BLaER1 (cell line): ENCODE data around the gene RAMP3.
A peak's percentile ranks its signal among the peaks of the same experiment; 100 is the strongest.
"Not testable (repeated sequence)": the region's sequence is repeated elsewhere in the genome, so short reads cannot be mapped to it uniquely, and the experiment has no call there.

ENCODE experiments used
- H3K27ac ChIP-seq: shearing (Covaris generic); formaldehyde crosslinking; 2 replicates; pipeline ENCODE4 v1.8.1; 2022
- H3K27me3 ChIP-seq: shearing (Covaris generic); formaldehyde crosslinking; 2 replicates; pipeline ENCODE4 v1.8.1; 2022
- H3K36me3 ChIP-seq: shearing (Covaris generic); formaldehyde crosslinking; 2 replicates; pipeline ENCODE4 v1.8.1; 2022
- H3K4me1 ChIP-seq: shearing (Covaris generic); formaldehyde crosslinking; 2 replicates; pipeline ENCODE4 v1.8.1; 2022
- H3K4me2 ChIP-seq: shearing (Covaris generic); formaldehyde crosslinking; 2 replicates; pipeline ENCODE4 v1.8.1; 2022
- H3K4me3 ChIP-seq: shearing (Covaris generic); formaldehyde crosslinking; 2 replicates; pipeline ENCODE4 v1.8.1; 2022
- H3K9ac ChIP-seq: shearing (Covaris generic); formaldehyde crosslinking; 2 replicates; pipeline ENCODE4 v1.8.1; 2022
- H3K9me3 ChIP-seq: shearing (Covaris generic); formaldehyde crosslinking; 2 replicates; pipeline ENCODE4 v1.8.1; 2022
- H4K20me1 ChIP-seq: shearing (Covaris generic); formaldehyde crosslinking; 2 replicates; pipeline ENCODE4 v1.8.1; 2022
- Cebpa-rat ChIP-seq: shearing (Covaris generic); IDR thresholded peaks from 2 replicates; pipeline ENCODE4 v1.8.1; 2022

Gene RAMP3

GRCh38 chr7:45203036-45203435 lies 45.4 kb downstream of the RAMP3 start:
- H3K4me2 ChIP-seq = no peak overlapping the region
- H4K20me1 ChIP-seq = no peaks in the 10 kb centered on the region

GRCh38 chr7:45203459-45203858 lies 45.9 kb downstream of the RAMP3 start:
- Histone ChIP-seq H3K27me3 (no peaks in the 10 kb centered on the region), H3K9ac (no peak overlapping the region), H3K9me3 (no peaks in the 10 kb centered on the region), H4K20me1 (no peaks in the 10 kb centered on the region), H3K4me1 (peaks cover 44% of the 10 kb centered on the region), H3K4me3 (no peak overlapping the region), H3K36me3 (no peaks in the 10 kb centered on the region), H3K4me2 (no peak overlapping the region), H3K27ac (no peak overlapping the region)
- no peak for TF ChIP-seq Cebpa-rat

More at GRCh38 chr7:45203036-45203435, 45.4 kb downstream of the RAMP3 start:
- Histone ChIP-seq H3K27ac (no peak overlapping the region), H3K36me3 (no peaks in the 10 kb centered on the region), H3K27me3 (no peaks in the 10 kb centered on the region), H3K4me1 (peaks cover 44% of the 10 kb centered on the region), H3K9me3 (no peaks in the 10 kb centered on the region), H3K4me3 (no peak overlapping the region), H3K9ac (no peak overlapping the region)
- no peak for TF ChIP-seq Cebpa-rat

GRCh38 chr7:45203936-45204445 lies 46.4 kb downstream of the RAMP3 start:
- Histone ChIP-seq H3K9me3 (no peaks in the 10 kb centered on the region), H4K20me1 (no peaks in the 10 kb centered on the region), H3K4me1 (peaks cover 44% of the 10 kb centered on the region), H3K27me3 (no peaks in the 10 kb centered on the region), H3K4me3 (no peak overlapping the region), H3K9ac (no peak overlapping the region), H3K27ac (no peak overlapping the region), H3K4me2 (peak overlapping the region; percentile 29), H3K36me3 (no peaks in the 10 kb centered on the region)
- no peak for TF ChIP-seq Cebpa-rat

GRCh38 chr7:45206266-45206665 lies 48.7 kb downstream of the RAMP3 start:
- H3K27ac ChIP-seq, H3K27me3 ChIP-seq, H3K9me3 ChIP-seq, H3K9ac ChIP-seq, H3K36me3 ChIP-seq, H4K20me1 ChIP-seq, H3K4me3 ChIP-seq, H3K4me2 ChIP-seq: not testable (repeated sequence)
- H3K4me1 ChIP-seq = peaks cover 27% of the 10 kb centered on the region

- H3K4me3 ChIP-seq, H3K36me3 ChIP-seq, H4K20me1 ChIP-seq, H3K27ac ChIP-seq, H3K4me1 ChIP-seq, H3K9ac ChIP-seq, H3K4me2 ChIP-seq, H3K27me3 ChIP-seq: not testable (repeated sequence)
- H3K9me3 ChIP-seq = peaks cover 16% of the 10 kb centered on the region
These were observed 52.3 kb downstream of the RAMP3 start for GRCh38 chr7:45209909-45210308.

GRCh38 chr7:45211066-45211465 lies 53.5 kb downstream of the RAMP3 start:
- Histone ChIP-seq H3K4me3 (no peak overlapping the region), H3K4me2 (no peak overlapping the region), H3K27ac (no peak overlapping the region), H3K9ac (no peak overlapping the region), H3K27me3 (no peaks in the 10 kb centered on the region), H3K4me1 (no peaks in the 10 kb centered on the region), H3K36me3 (no peaks in the 10 kb centered on the region), H4K20me1 (no peaks in the 10 kb centered on the region), H3K9me3 (peaks cover 16% of the 10 kb centered on the region)
- TF ChIP-seq Cebpa-rat = no peak

GRCh38 chr7:45211958-45212357 lies 54.4 kb downstream of the RAMP3 start:
- Histone ChIP-seq H4K20me1 (no peaks in the 10 kb centered on the region), H3K27ac (no peak overlapping the region), H3K36me3 (no peaks in the 10 kb centered on the region), H3K4me1 (no peaks in the 10 kb centered on the region), H3K4me2 (no peak overlapping the region), H3K9me3 (peaks cover 16% of the 10 kb centered on the region), H3K27me3 (no peaks in the 10 kb centered on the region), H3K9ac (no peak overlapping the region), H3K4me3 (no peak overlapping the region)
- TF ChIP-seq Cebpa-rat = no peak

- Histone ChIP-seq H3K9me3 (peaks cover 16% of the 10 kb centered on the region), H3K4me1 (no peaks in the 10 kb centered on the region), H4K20me1 (no peaks in the 10 kb centered on the region), H3K27me3 (no peaks in the 10 kb centered on the region), H3K4me2 (no peak overlapping the region), H3K9ac (no peak overlapping the region), H3K27ac (no peak overlapping the region), H3K36me3 (no peaks in the 10 kb centered on the region), H3K4me3 (no peak overlapping the region)
- TF ChIP-seq Cebpa-rat = no peak
These were observed 55.0 kb downstream of the RAMP3 start for GRCh38 chr7:45212606-45213005.

- no peak overlapping the region for H3K27ac ChIP-seq
- no peak overlapping the region for H3K9ac ChIP-seq
- H3K4me2 ChIP-seq = no peak overlapping the region
- no peak overlapping the region for H3K4me3 ChIP-seq
- no peak for TF ChIP-seq Cebpa-rat
- peaks cover 12% of the 10 kb centered on the region for H3K4me1 ChIP-seq
- peaks cover 16% of the 10 kb centered on the region for H3K9me3 ChIP-seq
- no peaks in the 10 kb centered on the region for H4K20me1 ChIP-seq
- no peaks in the 10 kb centered on the region for H3K27me3 ChIP-seq
- H3K36me3 ChIP-seq = no peaks in the 10 kb centered on the region
These were observed 58.0 kb downstream of the RAMP3 start for GRCh38 chr7:45215601-45216062.

- no peak overlapping the region for H3K27ac ChIP-seq
- no peaks in the 10 kb centered on the region for H3K36me3 ChIP-seq
- no peaks in the 10 kb centered on the region for H4K20me1 ChIP-seq
- H3K9ac ChIP-seq = no peak overlapping the region
- no peak overlapping the region for H3K4me2 ChIP-seq
- no peak for TF ChIP-seq Cebpa-rat
- no peak overlapping the region for H3K4me3 ChIP-seq
- H3K9me3 ChIP-seq = peaks cover 16% of the 10 kb centered on the region
- peaks cover 17% of the 10 kb centered on the region for H3K4me1 ChIP-seq
- H3K27me3 ChIP-seq = no peaks in the 10 kb centered on the region
These were observed 58.6 kb downstream of the RAMP3 start for GRCh38 chr7:45216181-45216580.

- Histone ChIP-seq H3K36me3 (no peaks in the 10 kb centered on the region), H3K4me3 (no peak overlapping the region), H3K4me1 (peaks cover 22% of the 10 kb centered on the region), H3K9me3 (peaks cover 16% of the 10 kb centered on the region), H3K9ac (no peak overlapping the region), H3K27ac (no peak overlapping the region), H3K4me2 (no peak overlapping the region), H4K20me1 (no peaks in the 10 kb centered on the region), H3K27me3 (no peaks in the 10 kb centered on the region)
- TF ChIP-seq Cebpa-rat = no peak
These were observed 59.1 kb downstream of the RAMP3 start for GRCh38 chr7:45216622-45217165.
